ENCODE measurements around the gene STX5. TPM values are rescaled to one million over a fixed set of nuclear protein-coding genes. Genes with fewer than 3 reads are reported as not detected.

STX5 gene
- total and polyA plus RNA-seq, 12 donors: 13.6 to 31.9 (median 19.0) TPM

DNA sequence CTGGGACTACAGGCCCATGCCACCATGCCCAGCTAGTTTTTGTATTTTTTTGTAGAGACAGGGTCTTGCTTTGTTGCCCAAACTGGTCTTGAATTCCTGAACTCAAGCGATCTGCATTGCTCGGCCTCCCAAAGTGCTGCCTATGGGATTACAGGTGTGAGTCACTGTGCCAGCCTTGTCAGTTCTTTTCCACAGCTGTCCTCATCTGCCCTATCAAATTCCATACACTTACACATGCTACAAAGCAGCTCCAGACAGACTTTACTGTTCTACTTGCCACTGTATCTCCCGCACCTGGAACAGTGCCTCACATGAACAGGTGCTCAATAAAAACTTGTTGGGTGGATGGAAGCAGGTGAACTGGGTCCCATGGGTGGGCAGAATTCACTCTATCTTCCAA is 8.2 kb downstream of the STX5 start:
- ATAC-seq: no peak
- H3K4me1 ChIP-seq: peaks cover 0 to 12% (median 5%) of the 10 kb centered on the region in 9 donors
- H3K36me3 ChIP-seq: peaks cover 8 to 100% (median 75%) of the 10 kb centered on the region in 9 donors
- H3K27ac ChIP-seq: no peak overlapping the region
- H3K9me3 ChIP-seq: no peaks in the 10 kb centered on the region
- DNase-seq: no peak
- intact Hi-C loops (cut with DNase I): no loop called here
- H3K4me3 ChIP-seq: no peak overlapping the region
- WGBS, 2 donors: 95 to 97% methylated on average over 3 of the region's 3 CpGs
- H3K27me3 ChIP-seq: no peaks in the 10 kb centered on the region
- TF ChIP-seq, protein P1, sequence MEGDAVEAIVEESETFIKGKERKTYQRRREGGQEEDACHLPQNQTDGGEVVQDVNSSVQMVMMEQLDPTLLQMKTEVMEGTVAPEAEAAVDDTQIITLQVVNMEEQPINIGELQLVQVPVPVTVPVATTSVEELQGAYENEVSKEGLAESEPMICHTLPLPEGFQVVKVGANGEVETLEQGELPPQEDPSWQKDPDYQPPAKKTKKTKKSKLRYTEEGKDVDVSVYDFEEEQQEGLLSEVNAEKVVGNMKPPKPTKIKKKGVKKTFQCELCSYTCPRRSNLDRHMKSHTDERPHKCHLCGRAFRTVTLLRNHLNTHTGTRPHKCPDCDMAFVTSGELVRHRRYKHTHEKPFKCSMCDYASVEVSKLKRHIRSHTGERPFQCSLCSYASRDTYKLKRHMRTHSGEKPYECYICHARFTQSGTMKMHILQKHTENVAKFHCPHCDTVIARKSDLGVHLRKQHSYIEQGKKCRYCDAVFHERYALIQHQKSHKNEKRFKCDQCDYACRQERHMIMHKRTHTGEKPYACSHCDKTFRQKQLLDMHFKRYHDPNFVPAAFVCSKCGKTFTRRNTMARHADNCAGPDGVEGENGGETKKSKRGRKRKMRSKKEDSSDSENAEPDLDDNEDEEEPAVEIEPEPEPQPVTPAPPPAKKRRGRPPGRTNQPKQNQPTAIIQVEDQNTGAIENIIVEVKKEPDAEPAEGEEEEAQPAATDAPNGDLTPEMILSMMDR (IDR thresholded peaks at IDR 0.05): no peak

DNA sequence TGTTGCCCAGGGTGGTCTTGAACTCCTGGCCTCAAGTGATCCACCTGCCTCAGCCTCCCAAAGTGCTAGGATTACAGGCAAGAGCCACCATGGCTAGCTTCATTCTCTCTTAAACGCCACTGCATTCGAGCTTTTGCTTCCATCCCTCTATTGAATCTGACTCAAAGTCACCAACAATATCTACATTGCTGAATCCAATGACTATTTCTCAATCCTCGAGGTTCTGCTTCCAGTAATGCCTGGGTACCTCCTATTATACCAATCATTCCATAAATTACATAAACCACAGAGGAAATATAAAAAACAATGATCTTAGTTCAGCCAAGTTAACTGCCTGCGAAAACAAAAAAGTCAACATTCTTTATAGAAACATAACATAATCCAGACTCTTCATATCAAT is 14.7 kb downstream of the STX5 start:
- Histone ChIP-seq H3K27ac (peak overlapping the region in 1 of 10 donors; percentile 75), H3K27me3 (no peaks in the 10 kb centered on the region), H3K9me3 (no peaks in the 10 kb centered on the region), H3K4me3 (no peak overlapping the region), H3K36me3 (peaks cover 0 to 96% (median 42%) of the 10 kb centered on the region in 9 donors), H3K4me1 (peaks cover 0 to 10% (median 0%) of the 10 kb centered on the region in 9 donors)
- TF ChIP-seq, protein P1 (IDR thresholded peaks at IDR 0.05): no peak
- no peak for DNase-seq
- ATAC-seq: no peak
- WGBS, 2 donors: 89 to 92% methylated on average over 4 of the region's 4 CpGs
- intact Hi-C loops (cut with DNase I): no loop called here

DNA sequence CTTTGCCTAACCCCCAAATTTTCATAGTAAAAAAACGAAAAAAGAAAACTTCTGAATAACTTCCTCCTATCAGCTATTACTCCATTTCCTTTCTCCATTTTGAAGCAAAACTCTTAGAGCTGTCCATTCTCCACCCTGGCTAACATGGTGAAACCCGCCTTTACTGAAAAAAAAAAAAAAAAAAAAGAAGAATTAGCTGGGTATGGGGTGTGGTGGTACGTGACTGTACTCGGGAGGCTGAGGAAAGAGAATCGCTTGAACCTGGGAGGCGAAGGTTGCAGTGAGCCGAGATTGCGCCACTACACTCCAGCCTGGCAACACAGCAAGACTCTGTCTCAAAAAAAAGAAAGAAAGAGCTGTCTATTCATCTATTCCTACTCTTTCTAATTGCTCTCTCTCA is 15.3 kb downstream of the STX5 start:
- H3K27me3 ChIP-seq: no peaks in the 10 kb centered on the region
- peaks cover 0 to 10% (median 0%) of the 10 kb centered on the region in 9 donors for H3K4me1 ChIP-seq
- intact Hi-C loops (cut with DNase I): no loop called here
- TF ChIP-seq, protein P1 (IDR thresholded peaks at IDR 0.05): no peak
- WGBS, 2 donors: 87 to 91% methylated on average over 8 of the region's 8 CpGs
- H3K9me3 ChIP-seq: no peaks in the 10 kb centered on the region
- peaks cover 0 to 90% (median 36%) of the 10 kb centered on the region in 9 donors for H3K36me3 ChIP-seq
- ATAC-seq (peak in 1 of 8 donors; percentile 45), DNase-seq (no peak)
- H3K27ac ChIP-seq: peak overlapping the region in 1 of 10 donors; percentile 75
- no peak overlapping the region for H3K4me3 ChIP-seq

DNA sequence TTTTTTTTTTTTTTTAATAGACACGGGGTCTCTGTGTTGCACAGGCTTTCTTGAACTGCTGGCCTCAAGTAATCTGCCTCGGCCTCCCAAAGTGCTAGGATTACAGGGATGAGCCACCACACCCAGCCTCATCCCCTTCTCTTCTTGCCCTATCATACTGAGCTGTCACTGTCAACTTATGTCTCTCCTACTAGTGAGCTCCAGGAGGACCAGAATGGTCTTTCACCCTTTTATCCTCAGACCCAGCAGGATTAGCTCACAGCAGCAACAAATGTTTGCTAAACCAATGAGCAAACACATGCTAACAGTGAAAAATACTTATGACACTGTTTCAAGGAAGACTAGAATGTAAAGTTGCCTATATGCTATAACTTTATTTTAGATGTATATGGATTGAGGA is 20.2 kb downstream of the STX5 start:
- TF ChIP-seq, protein P1 (IDR thresholded peaks at IDR 0.05): no peak
- Histone ChIP-seq H3K4me1 (peaks cover 0 to 14% (median 4%) of the 10 kb centered on the region in 9 donors), H3K27ac (no peak overlapping the region), H3K9me3 (no peaks in the 10 kb centered on the region), H3K4me3 (no peak overlapping the region), H3K36me3 (peaks cover 0 to 55% (median 4%) of the 10 kb centered on the region in 9 donors), H3K27me3 (no peaks in the 10 kb centered on the region)
- DNase-seq (no peak), ATAC-seq (no peak)
- intact Hi-C loops (cut with DNase I): no loop called here
- 76 to 86% methylated on average over 2 of the region's 2 CpGs for WGBS, 2 donors

All from heart right ventricle (tissue), 16 donors.